ENCODE data around the gene CD36.
A peak's percentile ranks its signal among the peaks of the same experiment; 100 is the strongest.
"Not testable (repeated sequence)": the region's sequence is repeated elsewhere in the genome, so short reads cannot be mapped to it uniquely, and the experiment has no call there.

CD36 gene

GRCh38 chr7:80656029-80656428, 17.6 kb downstream of the CD36 start:
- no peak for DNase-seq

- peak; percentile 49 for DNase-seq
Observed at GRCh38 chr7:80659120-80660055, 20.9 kb downstream of the CD36 start.

- DNase-seq = no peak
Observed at GRCh38 chr7:80660939-80661338, 22.5 kb downstream of the CD36 start.

GRCh38 chr7:80661729-80662128, 23.3 kb downstream of the CD36 start:
- peak; percentile 16 for DNase-seq

GRCh38 chr7:80662252-80662651, 23.8 kb downstream of the CD36 start:
- DNase-seq = no peak

- DNase-seq = no peak
Observed at GRCh38 chr7:80665526-80665925, 27.1 kb downstream of the CD36 start.

- DNase-seq = peak; percentile 22
Observed at GRCh38 chr7:80666376-80666775, 27.9 kb downstream of the CD36 start.

GRCh38 chr7:80669367-80669766, 30.9 kb downstream of the CD36 start:
- not testable (repeated sequence) for DNase-seq

GRCh38 chr7:80671744-80672143, 33.3 kb downstream of the CD36 start:
- no peak for DNase-seq

GRCh38 chr7:80675090-80675489, 36.6 kb downstream of the CD36 start:
- no peak for DNase-seq

- no peak for DNase-seq
Observed at GRCh38 chr7:80676404-80676803, 38.0 kb downstream of the CD36 start.

- DNase-seq = peak; percentile 27
Observed at GRCh38 chr7:80677629-80678028, 39.2 kb downstream of the CD36 start.

GRCh38 chr7:80678707-80679106, 40.3 kb downstream of the CD36 start:
- DNase-seq = no peak

- no peak for DNase-seq
Observed at GRCh38 chr7:80679921-80680907, 41.8 kb downstream of the CD36 start.

GRCh38 chr7:80681272-80681885, 42.9 kb downstream of the CD36 start:
- peak; percentile 74 for DNase-seq

- DNase-seq = peak; percentile 9
Observed at GRCh38 chr7:80682744-80683143, 44.3 kb downstream of the CD36 start.

GRCh38 chr7:80686576-80686975, 48.1 kb downstream of the CD36 start:
- no peak for DNase-seq

- DNase-seq = peak; percentile 78
Observed at GRCh38 chr7:80699045-80699638, 60.7 kb downstream of the CD36 start.

- DNase-seq = no peak
Observed at GRCh38 chr7:80699721-80700256, 61.3 kb downstream of the CD36 start.

GRCh38 chr7:80703272-80703671, 64.8 kb downstream of the CD36 start:
- no peak for DNase-seq

- DNase-seq = peak; percentile 65
Observed at GRCh38 chr7:80705130-80705781, 66.8 kb downstream of the CD36 start.

GRCh38 chr7:80707318-80707717, 68.9 kb downstream of the CD36 start:
- no peak for DNase-seq

Measured in DMS53 (cell line).